Measurements from ENCODE around the gene PRELID2. TPM values are rescaled to one million over a fixed set of nuclear protein-coding genes. Genes with fewer than 3 reads are reported as not detected.
"Not testable (repeated sequence)": the region's sequence is repeated elsewhere in the genome, so short reads cannot be mapped to it uniquely, and the experiment has no call there.

Gene PRELID2
- polyA plus RNA-seq, 1 of the 3 experiments (the other 2 are of a cell fraction) = 5.3 TPM

DNA sequence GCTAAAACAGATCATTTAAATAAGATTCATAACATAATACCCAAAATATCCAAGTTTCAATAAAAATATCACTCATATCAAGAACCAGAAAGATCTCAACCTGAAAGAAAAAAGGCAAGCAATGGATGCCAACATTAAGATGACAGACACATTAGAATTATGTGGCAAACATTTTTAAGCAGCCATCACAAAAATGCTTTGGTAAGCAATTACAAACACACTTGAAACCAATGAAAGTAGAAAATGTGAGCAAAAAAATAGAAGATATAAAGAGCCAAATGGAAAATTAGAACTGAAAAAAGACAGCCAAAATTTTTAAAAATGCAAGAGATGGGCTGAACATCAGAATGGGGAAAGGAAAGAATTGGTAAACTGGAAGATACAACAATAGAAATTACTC lies 96.9 kb downstream of the PRELID2 start (continued):
- TF ChIP-seq, protein P1, sequence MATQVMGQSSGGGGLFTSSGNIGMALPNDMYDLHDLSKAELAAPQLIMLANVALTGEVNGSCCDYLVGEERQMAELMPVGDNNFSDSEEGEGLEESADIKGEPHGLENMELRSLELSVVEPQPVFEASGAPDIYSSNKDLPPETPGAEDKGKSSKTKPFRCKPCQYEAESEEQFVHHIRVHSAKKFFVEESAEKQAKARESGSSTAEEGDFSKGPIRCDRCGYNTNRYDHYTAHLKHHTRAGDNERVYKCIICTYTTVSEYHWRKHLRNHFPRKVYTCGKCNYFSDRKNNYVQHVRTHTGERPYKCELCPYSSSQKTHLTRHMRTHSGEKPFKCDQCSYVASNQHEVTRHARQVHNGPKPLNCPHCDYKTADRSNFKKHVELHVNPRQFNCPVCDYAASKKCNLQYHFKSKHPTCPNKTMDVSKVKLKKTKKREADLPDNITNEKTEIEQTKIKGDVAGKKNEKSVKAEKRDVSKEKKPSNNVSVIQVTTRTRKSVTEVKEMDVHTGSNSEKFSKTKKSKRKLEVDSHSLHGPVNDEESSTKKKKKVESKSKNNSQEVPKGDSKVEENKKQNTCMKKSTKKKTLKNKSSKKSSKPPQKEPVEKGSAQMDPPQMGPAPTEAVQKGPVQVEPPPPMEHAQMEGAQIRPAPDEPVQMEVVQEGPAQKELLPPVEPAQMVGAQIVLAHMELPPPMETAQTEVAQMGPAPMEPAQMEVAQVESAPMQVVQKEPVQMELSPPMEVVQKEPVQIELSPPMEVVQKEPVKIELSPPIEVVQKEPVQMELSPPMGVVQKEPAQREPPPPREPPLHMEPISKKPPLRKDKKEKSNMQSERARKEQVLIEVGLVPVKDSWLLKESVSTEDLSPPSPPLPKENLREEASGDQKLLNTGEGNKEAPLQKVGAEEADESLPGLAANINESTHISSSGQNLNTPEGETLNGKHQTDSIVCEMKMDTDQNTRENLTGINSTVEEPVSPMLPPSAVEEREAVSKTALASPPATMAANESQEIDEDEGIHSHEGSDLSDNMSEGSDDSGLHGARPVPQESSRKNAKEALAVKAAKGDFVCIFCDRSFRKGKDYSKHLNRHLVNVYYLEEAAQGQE (IDR thresholded peaks at IDR 0.05; ENCODE audit: low read depth, low read length) = no peak
- TF ChIP-seq, protein P2, sequence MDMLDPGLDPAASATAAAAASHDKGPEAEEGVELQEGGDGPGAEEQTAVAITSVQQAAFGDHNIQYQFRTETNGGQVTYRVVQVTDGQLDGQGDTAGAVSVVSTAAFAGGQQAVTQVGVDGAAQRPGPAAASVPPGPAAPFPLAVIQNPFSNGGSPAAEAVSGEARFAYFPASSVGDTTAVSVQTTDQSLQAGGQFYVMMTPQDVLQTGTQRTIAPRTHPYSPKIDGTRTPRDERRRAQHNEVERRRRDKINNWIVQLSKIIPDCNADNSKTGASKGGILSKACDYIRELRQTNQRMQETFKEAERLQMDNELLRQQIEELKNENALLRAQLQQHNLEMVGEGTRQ (IDR thresholded peaks at IDR 0.05; ENCODE audit: borderline replicate concordance, low read depth, low read length) = no peak
- no peak for TF ChIP-seq TAF1 (IDR thresholded peaks at IDR 0.05; ENCODE audit: borderline replicate concordance, low read depth, low read length)
- TF ChIP-seq ZBTB33 (IDR thresholded peaks at IDR 0.05; ENCODE audit: borderline replicate concordance, low read depth) = no peak
- no peak for TF ChIP-seq YY1 (IDR thresholded peaks at IDR 0.05; ENCODE audit: low read depth)
- TF ChIP-seq NFIC (IDR thresholded peaks at IDR 0.05; ENCODE audit: borderline replicate concordance) = no peak
- no peak for TF ChIP-seq MEF2A (IDR thresholded peaks at IDR 0.05; ENCODE audit: borderline replicate concordance, low read depth)
- no peak for TF ChIP-seq ELF1 (IDR thresholded peaks at IDR 0.05)

DNA sequence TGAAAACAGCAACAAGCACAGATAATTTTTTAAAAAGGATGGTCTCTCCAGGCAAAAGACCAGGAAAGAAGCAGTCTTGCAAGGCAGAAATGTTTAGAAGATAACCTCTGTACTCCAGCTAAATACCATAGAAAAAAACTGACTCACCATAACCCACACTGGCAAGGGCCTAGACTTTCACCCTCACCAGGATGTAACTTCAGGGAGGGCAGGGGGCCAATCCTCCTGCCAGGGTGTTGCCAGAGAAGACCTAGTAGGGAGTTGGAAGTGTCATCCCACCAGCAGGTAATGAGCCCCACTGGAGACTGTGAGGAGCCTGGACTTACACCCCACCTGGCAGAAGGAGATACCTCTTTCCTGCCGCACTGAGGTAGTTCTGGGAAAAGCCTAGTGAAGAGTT lies 97.6 kb downstream of the PRELID2 start:
- Histone ChIP-seq H3K4me3 (ENCODE audit: low read depth in 2 of 2, low read length in 1 of 2) (no peak overlapping the region), H3K36me3 (replicated peaks in 1 of 2; ENCODE audit: control insufficient read depth in 1 of 2, insufficient read depth in 2 of 2, low read length in 1 of 2) (peaks cover 0 to 13% of the 10 kb centered on the region in 2 experiments), H3K9me3 (peaks cover 6% of the 10 kb centered on the region; the same call in 1 of the 2 replicates), H4K20me1 (ENCODE audit: insufficient read depth) (no peaks in the 10 kb centered on the region), H2AFZ (ENCODE audit: low read depth) (no peak overlapping the region), H3F3A (replicated peaks; ENCODE audit: insufficient read depth) (no peaks in the 10 kb centered on the region), H3K79me2 (ENCODE audit: insufficient read depth) (no peaks in the 10 kb centered on the region), H3K4me1 (ENCODE audit: control insufficient read depth in 1 of 2, insufficient read depth in 2 of 2, low read depth in 1 of 2, low read length in 1 of 2) (no peaks in the 10 kb centered on the region), H3K9me2 (no peaks in the 10 kb centered on the region), H3K27ac (ENCODE audit: low read depth in 2 of 2, low read length in 1 of 2) (no peak overlapping the region), H3K27me3 (ENCODE audit: insufficient read depth) (no peaks in the 10 kb centered on the region), H3K4me2 (no peak overlapping the region), H3K9ac (no peak overlapping the region)
- ChIA-PET POLR2A (no interaction called here), CTCF (interaction anchor here (1.3 kb wide), 1 partner anchor 303 kb away, joined by 4 read pairs; no protein-coding TSS in a partner anchor)
- 88% methylated on average over 1 of the region's 1 CpG for WGBS (ENCODE audit: low lambda C conversion rate)
- TF ChIP-seq NRF1 (IDR thresholded peaks at IDR 0.05; ENCODE audit: low read depth, low read length) = no peak
- no peak for TF ChIP-seq CTCF (IDR thresholded peaks at IDR 0.05)
- TF ChIP-seq MXI1 (IDR thresholded peaks at IDR 0.05; ENCODE audit: low read depth, low read length) = no peak
- no peak for DNase-seq

DNA sequence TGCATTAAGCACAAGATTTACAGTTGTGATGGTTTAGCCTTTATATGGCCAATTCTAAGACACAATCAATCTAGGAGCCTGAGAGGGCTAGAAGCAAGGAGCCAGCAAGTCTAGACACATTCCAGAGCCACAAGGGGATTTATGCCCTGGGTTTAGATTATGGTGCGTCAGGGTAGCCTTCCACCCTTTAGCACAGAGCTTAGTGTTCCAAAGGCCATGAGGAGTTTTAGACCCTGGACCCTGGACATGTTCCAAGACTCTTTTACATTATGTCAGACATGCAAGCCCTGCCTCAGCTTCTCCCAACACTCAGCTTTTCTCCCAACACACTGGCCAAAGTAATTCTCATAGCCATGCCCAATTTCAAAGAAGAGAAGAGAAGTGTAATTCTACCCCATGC lies 105.2 kb downstream of the PRELID2 start:
- DNase-seq; H3K36me3 ChIP-seq (replicated peaks in 1 of 2; ENCODE audit: control insufficient read depth in 1 of 2, insufficient read depth in 2 of 2, low read length in 1 of 2); H3K27me3 ChIP-seq (ENCODE audit: insufficient read depth); H3K9me3 ChIP-seq; H3K27ac ChIP-seq (ENCODE audit: low read depth in 2 of 2, low read length in 1 of 2); H4K20me1 ChIP-seq (ENCODE audit: insufficient read depth); H3K9me2 ChIP-seq; H2AFZ ChIP-seq (ENCODE audit: low read depth); H3K4me3 ChIP-seq (ENCODE audit: low read depth in 2 of 2, low read length in 1 of 2); H3K4me2 ChIP-seq; H3K79me2 ChIP-seq (ENCODE audit: insufficient read depth); H3K4me1 ChIP-seq (ENCODE audit: control insufficient read depth in 1 of 2, insufficient read depth in 2 of 2, low read depth in 1 of 2, low read length in 1 of 2); POLR2A ChIA-PET; H3F3A ChIP-seq (replicated peaks; ENCODE audit: insufficient read depth); H3K9ac ChIP-seq: not testable (repeated sequence)
- WGBS (ENCODE audit: low lambda C conversion rate) = 58% methylated on average over 1 of the region's 1 CpG
- CTCF ChIA-PET = interaction anchor here (0.7 kb wide), 1 partner anchor 48 kb away, joined by 3 read pairs; no protein-coding TSS in a partner anchor

All from SK-N-SH (cell line).